Vagina (tissue), 2 donors: ENCODE measurements around the gene GRIK2.

Source experiments
- CTCF ChIP-seq, 3 experiments: fragments of 450-650 bp in 2 of 3; fragments of 200-600 bp in 1 of 3; sonication (generic) in 1 of 3; IDR thresholded peaks; one replicate each; pipeline ENCODE4 v1.5.1; 2017 to 2019; ENCODE audit warnings: antibody characterized with exemption in 3 of 3, mild to moderate bottlenecking in 2 of 3, moderate library complexity in 2 of 3
- POLR2A ChIP-seq, 2 donors: fragments of 450-650 bp; IDR thresholded peaks; one replicate each; pipeline ENCODE4 v1.6.1; 2017; ENCODE audit warnings: antibody characterized with exemption in 2 of 2, mild to moderate bottlenecking in 2 of 2, moderate library complexity in 2 of 2
- POLR2AphosphoS5 ChIP-seq, 2 donors: sonication (generic); formaldehyde crosslinking; IDR thresholded peaks; one replicate each; pipeline ENCODE4 v1.9.0; 2017; ENCODE audit warnings: antibody characterized with exemption in 2 of 2, mild to moderate bottlenecking in 2 of 2, low read depth in 1 of 2; ENCODE audit not compliant: insufficient read depth in 1 of 2

DNA sequence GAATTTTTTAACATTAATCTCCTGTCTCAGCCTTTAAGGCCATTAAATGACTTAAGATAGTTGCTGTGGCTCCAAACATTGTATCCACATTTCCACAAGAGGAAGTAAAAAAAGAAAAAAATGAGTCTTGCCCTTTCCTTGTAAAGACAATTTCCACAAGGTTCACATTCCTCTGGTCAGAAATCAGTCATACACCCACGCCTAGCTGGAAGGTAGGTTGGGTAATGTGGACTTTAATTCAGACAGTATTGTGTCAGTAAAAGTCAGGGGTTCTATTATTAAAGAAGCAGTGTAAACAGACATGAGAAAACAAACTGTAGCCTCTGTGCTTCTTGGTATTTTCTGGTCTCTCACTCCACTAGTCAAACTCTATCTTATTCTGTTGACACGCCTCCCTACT lies 682.0 kb downstream of the GRIK2 start:
- no peak for TF ChIP-seq CTCF (IDR thresholded peaks at IDR 0.05)
- no peak for TF ChIP-seq POLR2AphosphoS5 (IDR thresholded peaks at IDR 0.05; ENCODE audit: insufficient read depth in 1 of 2, low read depth in 1 of 2)
- no peak for TF ChIP-seq POLR2A (IDR thresholded peaks at IDR 0.05)
